HEK293 (cell line): ENCODE measurements around the gene BMS1.

Source experiments
- CTCF ChIP-seq: fragments of 450-650 bp; formaldehyde crosslinking; IDR thresholded peaks from 2 replicates; pipeline ENCODE4 v1.5.1; 2016; ENCODE audit warnings: missing biosample characterization, missing genetic modification characterization
- KLF9 ChIP-seq: fragments of 450-650 bp; formaldehyde crosslinking; IDR thresholded peaks from 2 replicates; pipeline ENCODE4 v1.5.1; 2016; ENCODE audit warnings: missing biosample characterization, missing genetic modification characterization, low read depth
- PRDM10 ChIP-seq: fragments of 450-650 bp; formaldehyde crosslinking; IDR thresholded peaks from 2 replicates; pipeline ENCODE4 v1.5.1; 2016; ENCODE audit warnings: missing biosample characterization, missing genetic modification characterization
- SETDB1 ChIP-seq: IDR thresholded peaks from one replicate; pipeline ENCODE4 v1.6.1; 2017; ENCODE audit warnings: mild to moderate bottlenecking, low read length, moderate library complexity, mixed read lengths; ENCODE audit not compliant: insufficient read length
- YY1 ChIP-seq: fragments of 450-650 bp; formaldehyde crosslinking; IDR thresholded peaks from 2 replicates; pipeline ENCODE4 v1.5.1; 2018; ENCODE audit warnings: missing biosample characterization, missing genetic modification characterization
- ZNF132 ChIP-seq: fragments of 450-650 bp; formaldehyde crosslinking; IDR thresholded peaks from 2 replicates; pipeline ENCODE4 v1.5.1; 2017; ENCODE audit warnings: missing biosample characterization, missing genetic modification characterization, borderline replicate concordance

GRCh38 chr10:42874713-42875387 is 92.3 kb downstream of the BMS1 start:
- TF ChIP-seq CTCF (tag by site-specific recombination) (no peak), KLF9 (tag by site-specific recombination) (no peak), ZNF132 (tag by site-specific recombination) (no peak), YY1 (tag by site-specific recombination) (no peak), SETDB1 (no peak), PRDM10 (no peak)
